GM20431 (cell line): Measurements from ENCODE around the gene KIAA1217.

ENCODE experiments used
- in situ Hi-C: fragments of 300-500 bp; cut with MseI, MboI; formaldehyde crosslinking; loops from one replicate; pipeline ENCODE4 v1.15.0; 2020; ENCODE audit warnings: low sequenced_read_pairs; ENCODE audit not compliant: unreplicated experiment

The KIAA1217 gene

GRCh38 chr10:24556750-24557742 is 348.1 kb downstream of the KIAA1217 start:
- in situ Hi-C loops = no loop called here

- in situ Hi-C loops = no loop called here
Measured at GRCh38 chr10:24561453-24561852, 352.5 kb downstream of the KIAA1217 start.

DNA sequence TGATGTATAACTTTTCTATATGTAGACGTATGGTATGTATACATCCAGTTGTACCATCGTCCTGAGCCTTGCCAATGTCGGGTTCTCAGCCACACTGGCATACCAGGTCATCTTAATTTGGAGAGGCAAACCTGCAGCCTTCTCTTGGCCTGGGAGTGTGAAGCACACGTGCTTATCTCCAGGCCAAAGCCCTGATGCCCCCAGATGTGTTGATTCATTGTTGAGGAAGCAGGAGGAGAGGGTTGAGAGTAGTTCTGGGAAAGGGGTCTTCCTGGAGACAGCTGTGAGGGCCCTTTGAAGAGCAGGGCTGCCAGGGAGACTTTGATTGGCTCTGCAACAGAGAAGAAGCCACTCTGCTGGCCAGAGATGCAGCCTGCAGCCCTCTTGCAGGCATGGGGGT is 359.1 kb downstream of the KIAA1217 start:
- in situ Hi-C loops = no loop called here

DNA sequence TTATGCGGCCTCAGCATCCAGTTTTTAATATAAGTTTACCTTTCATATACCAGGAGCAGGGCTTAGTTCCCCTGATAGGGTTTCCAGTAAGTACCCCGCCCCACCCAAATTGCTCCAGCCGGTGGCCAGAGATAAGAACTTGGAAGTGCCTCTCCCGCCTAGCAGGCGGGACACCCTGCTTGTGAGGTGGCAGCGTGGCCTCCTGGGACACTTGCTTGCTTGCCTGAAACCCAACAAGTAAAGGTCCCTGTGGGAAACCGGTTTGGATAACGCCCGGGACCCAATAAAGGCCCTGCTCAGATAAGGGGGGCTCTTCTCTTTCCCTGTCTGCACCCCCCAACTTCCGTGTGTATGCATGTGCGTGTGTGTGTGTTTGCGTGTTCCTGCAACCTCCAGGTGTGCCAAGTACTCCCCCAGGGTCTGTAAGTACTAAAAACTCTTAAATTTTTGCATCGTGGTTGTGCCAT is 360.4 kb downstream of the KIAA1217 start:
- in situ Hi-C loops = no loop called here

- in situ Hi-C loops = no loop called here
Measured at GRCh38 chr10:24569828-24570657, 361.1 kb downstream of the KIAA1217 start.

DNA sequence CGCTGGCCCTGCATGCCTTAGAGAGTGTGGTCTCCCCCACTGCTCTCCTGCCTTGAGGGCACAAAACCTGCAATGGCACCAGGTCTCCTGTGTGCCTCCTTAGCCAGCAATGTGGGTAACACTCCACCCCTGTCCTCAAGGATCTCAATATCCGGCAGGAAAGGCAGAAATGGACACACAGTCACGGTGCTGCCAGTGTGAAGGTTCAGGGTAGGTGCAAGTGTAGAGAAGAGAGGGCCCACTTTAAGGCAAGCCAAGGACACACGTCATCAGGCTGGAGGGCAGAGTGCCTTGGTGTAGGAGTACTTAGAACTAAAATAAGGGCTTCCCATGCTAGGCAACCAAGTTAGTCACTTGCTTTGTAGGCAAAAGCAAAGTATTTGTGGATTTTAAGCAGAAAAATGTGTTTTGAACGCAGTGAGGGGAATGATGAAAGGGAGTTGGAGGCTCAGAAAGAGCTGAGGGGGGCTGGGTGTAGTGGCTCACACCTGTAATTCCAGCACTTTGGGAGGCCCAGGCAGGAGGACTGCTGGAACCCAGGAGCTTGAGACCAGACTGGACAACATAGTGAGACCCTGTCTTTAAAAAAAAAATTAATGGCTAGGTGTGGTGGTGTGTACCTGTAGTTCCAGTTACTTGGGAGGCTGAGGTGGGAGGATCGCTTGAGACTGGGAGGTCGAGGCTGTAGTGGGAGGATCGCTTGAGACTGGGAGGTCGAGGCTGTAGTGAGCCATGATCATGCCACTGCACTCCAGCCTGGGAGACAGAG is 361.9 kb downstream of the KIAA1217 start:
- in situ Hi-C loops = no loop called here

DNA sequence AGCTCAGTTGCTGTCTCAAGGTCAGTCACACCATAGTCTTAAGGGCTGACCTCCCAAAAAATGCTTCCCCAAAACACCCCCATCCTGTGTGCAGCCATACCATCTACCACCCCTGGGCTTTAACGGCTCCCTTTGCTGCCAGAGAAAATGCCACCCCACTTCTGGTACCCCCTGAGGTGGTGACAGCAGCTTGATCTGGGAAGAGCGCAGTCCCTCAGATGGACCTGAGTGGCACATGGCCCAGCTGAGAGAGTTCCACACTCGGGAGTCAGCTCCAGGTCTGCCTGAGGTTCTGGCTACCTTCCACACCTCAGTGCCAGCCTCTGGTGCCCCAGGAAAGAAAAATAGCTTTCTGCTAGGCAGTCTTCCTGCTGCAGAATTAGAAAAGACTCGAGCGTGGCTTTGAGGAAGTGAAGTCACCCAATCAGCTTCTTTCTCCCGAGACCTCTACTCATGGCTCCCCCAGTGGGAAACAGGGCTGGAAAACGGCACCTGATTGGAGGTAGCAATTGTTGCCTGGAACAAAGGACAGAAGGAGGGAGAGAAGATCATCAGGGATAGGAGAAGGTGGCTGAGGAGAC is 363.0 kb downstream of the KIAA1217 start:
- in situ Hi-C loops = no loop called here

DNA sequence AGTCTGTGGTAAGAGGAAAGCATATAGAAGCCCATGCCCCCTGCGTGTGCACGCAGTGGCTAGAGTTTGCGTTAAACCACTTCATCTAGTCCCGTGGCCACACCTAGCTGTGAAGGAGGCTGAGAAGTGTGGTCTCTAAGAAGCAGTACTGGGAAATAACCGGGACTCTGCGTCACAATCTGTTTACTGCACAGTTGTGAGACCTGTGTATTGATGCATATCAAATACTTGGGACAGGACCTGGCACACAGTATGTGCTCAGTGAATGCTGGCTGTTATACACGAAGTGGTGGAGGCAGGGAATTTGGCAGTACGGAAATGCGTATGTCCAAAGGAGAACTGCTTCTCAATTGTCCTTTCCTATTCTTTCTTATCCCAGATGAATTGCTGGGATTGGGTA is 365.2 kb downstream of the KIAA1217 start:
- in situ Hi-C loops = no loop called here

DNA sequence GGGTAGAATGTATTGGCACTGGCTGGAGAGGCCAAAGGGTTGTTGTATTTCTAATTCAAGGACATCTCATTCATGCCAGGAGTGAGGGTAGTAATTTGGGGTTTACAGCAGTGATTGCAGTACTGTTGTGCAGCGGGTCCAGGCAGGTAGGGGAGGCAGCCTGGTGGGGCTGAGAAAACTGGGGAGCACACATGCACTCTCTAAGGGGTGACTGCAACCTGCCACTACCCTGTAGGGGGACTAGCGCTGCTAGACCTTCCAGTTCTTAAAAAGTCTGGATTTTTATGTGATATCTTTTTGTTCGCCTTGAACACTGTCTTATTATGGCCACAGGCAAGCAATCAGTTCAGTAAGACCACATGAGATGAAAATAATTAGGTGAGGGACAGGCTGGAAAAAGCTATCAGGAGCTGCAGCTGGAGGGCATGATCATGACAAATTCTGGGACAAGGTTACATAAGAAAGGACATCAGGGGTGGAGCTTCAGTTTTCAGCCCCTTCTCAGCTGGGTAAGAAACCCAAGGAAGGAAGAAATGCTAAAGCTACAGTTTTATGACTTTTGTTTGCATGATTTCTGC is 365.7 kb downstream of the KIAA1217 start:
- in situ Hi-C loops = no loop called here

DNA sequence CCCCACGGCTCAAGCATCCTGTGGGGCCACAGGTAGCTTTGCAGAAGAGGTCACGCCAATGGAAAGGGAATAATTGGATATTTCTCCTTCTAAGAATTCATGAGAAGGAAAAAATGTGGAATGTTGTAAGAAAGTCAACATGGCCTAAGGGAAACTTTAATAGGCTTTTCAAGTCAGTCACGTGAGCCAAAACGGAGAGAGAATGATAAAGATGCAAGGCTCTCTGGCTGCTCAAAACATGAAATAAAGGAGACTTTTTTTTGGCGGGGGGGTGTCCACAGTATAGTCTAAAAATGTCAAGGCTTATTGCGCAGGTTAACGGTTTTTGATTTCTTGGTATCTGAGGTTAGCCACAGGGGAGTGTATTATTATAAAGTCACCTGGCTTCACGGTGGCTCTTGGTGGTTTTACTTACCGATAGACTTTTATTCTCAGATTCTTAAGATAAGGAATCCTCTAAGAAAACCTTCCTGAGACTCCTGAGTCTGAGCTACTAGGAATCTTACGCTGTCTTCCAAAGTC is 366.6 kb downstream of the KIAA1217 start:
- in situ Hi-C loops = no loop called here

GRCh38 chr10:24579448-24579847 is 370.5 kb downstream of the KIAA1217 start:
- in situ Hi-C loops = no loop called here

DNA sequence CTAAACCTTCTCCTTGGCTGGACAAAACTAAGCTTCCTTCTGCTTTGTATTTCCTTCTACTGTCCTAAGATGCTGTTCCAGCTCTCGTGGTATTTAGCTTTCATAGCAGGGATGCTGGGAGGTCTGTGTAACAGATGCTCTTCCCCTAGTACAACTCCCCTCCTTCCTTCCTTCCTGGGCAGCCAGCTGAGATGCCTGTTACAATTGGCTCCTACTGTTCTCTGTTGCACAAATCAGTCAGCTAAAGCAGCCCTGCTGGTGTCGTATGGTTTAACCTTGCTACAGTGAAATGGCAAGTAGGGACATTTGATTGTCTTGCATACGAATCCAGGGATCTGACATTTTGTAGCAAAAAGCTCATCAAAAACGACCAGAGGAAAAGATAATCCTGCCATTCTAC is 371.0 kb downstream of the KIAA1217 start:
- in situ Hi-C loops = no loop called here

- in situ Hi-C loops = no loop called here
Measured at GRCh38 chr10:24589265-24589664, 380.3 kb downstream of the KIAA1217 start.

- in situ Hi-C loops = no loop called here
Measured at GRCh38 chr10:24590697-24591457, 381.9 kb downstream of the KIAA1217 start.

DNA sequence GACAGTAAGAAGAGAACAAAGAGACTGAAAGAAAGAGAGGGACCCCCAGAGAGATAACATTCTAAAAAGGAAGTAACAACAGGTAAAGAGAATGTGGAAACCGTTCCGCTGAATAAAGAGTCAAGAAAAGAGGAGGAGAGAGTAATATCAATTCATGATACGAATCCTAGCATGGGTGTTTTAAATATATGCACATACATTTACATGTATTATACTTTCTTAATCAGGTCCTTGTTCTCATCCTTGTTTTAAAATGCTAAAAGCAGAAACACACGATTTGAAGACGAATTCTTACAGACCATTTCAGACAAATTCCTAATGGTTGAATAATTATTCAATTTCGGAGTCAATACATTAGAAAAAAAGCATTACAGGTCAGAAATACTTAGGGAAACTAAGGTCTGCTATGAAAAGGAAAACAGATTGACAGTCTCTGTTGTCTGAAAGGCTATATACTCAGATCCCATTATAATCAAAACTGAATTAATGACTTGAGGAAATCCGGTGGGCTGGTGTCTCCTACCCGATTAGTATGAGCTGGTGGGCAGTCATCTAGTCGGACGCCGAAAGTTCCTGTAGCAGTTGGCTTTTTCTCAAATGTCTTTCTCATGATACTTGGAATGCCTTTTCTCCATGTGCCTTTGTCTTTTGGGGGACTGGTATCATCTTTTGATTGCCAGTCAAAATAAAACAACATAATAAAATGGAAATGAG is 387.4 kb downstream of the KIAA1217 start:
- in situ Hi-C loops = no loop called here

DNA sequence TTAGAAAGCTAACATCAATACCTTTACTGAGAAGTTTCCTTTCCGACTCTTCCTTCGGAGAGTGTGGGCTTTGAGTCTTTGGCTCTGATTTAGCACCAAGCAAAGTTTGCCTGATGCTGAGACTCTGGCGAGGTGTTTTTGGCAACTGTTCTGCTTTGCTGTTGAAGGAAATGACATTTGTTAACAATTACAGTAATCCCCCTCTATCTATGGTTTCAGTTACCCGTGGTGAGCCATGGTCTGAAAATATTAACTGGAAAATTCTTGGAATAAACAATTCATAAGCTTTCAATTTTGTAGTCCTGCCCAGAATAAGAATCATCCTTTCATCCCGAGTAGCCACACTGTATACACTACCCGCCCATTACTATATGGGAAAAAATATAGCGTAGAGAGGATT is 388.5 kb downstream of the KIAA1217 start:
- in situ Hi-C loops = no loop called here
